ENCODE measurements around the gene UBAC1. TPM values are rescaled to one million over a fixed set of nuclear protein-coding genes. Genes with fewer than 3 reads are reported as not detected.
"Not testable (repeated sequence)": the region's sequence is repeated elsewhere in the genome, so short reads cannot be mapped to it uniquely, and the experiment has no call there.

The UBAC1 gene
- total RNA-seq, 1 experiment from 2014 or later, result 55.4 TPM

- H3K9me3 ChIP-seq, result no peaks in the 10 kb centered on the region
- POLR2A ChIA-PET, result interaction anchor here (0.5 kb wide), 1 partner anchor 61 kb away, joined by 6 read pairs; the partner anchor contains the start of gene CAMSAP1
- no TSS peak for BruUV-seq (replicated peaks)
- 0 out of 2 replicates have a peak, but pooled peaks cover 4% of the 10 kb centered on the region for H3K4me1 ChIP-seq
- peaks cover 5% of the 10 kb centered on the region for H3K4me1 Mint-ChIP-seq (ENCODE audit: low read depth, unreplicated experiment)
- H3K9me3 Mint-ChIP-seq (ENCODE audit: unreplicated experiment), result no peaks in the 10 kb centered on the region
- no peak for DNase-seq
- no peaks in the 10 kb centered on the region for H3K36me3 ChIP-seq (ENCODE audit: control insufficient read depth, insufficient read depth, low read length)
- no peaks in the 10 kb centered on the region for H3K36me3 Mint-ChIP-seq (ENCODE audit: insufficient read depth, unreplicated experiment)
- CTCF ChIA-PET, result interaction anchor here (0.6 to 2.3 kb wide), 11 partner anchors 46 to 249 kb away, joined by 3 to 23 read pairs (median 5); partner anchors contain the start of gene NACC2
- TF ChIP-seq, protein P1, sequence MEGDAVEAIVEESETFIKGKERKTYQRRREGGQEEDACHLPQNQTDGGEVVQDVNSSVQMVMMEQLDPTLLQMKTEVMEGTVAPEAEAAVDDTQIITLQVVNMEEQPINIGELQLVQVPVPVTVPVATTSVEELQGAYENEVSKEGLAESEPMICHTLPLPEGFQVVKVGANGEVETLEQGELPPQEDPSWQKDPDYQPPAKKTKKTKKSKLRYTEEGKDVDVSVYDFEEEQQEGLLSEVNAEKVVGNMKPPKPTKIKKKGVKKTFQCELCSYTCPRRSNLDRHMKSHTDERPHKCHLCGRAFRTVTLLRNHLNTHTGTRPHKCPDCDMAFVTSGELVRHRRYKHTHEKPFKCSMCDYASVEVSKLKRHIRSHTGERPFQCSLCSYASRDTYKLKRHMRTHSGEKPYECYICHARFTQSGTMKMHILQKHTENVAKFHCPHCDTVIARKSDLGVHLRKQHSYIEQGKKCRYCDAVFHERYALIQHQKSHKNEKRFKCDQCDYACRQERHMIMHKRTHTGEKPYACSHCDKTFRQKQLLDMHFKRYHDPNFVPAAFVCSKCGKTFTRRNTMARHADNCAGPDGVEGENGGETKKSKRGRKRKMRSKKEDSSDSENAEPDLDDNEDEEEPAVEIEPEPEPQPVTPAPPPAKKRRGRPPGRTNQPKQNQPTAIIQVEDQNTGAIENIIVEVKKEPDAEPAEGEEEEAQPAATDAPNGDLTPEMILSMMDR (IDR thresholded peaks at IDR 0.05; ENCODE audit: insufficient read depth in 1 of 2, low read depth in 1 of 2, low read length in 1 of 2, severe bottlenecking in 1 of 2, unreplicated experiment in 1 of 2), result no peak
- no peak overlapping the region for H3K27ac Mint-ChIP-seq (ENCODE audit: unreplicated experiment)
- no peaks in the 10 kb centered on the region for H3K27me3 ChIP-seq (replicated peaks; ENCODE audit: control insufficient read depth, insufficient read depth, low read length)
- intact Hi-C loops (cut with micrococcal nuclease; ENCODE audit: unreplicated experiment), result no loop called here
- H3K4me3 ChIP-seq (ENCODE audit: low read depth, low read length), result no peak overlapping the region
- H3K4me3 Mint-ChIP-seq (ENCODE audit: unreplicated experiment), result no peak overlapping the region
- peaks cover 5% of the 10 kb centered on the region for H3K27me3 Mint-ChIP-seq (ENCODE audit: insufficient read depth, unreplicated experiment)
Observed at GRCh38 chr9:135968083-135968476, 6.9 kb upstream of the UBAC1 start.

DNA sequence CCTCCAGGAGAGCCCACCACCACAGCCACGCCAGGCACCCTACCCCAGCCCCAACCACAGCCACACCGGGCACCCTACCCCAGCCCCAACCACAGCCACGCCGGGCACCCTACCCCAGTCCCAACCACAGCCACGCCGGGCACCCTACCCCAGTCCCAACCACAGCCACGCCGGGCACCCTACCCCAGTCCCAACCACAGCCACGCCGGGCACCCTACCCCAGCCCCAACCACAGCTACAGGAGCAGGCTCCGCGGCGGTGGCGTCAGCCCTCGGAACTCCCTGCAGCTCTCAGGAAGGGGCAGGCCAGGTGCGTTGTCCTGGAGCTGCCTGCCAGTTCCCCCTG is 5.7 kb upstream of the UBAC1 start:
- BruUV-seq (replicated peaks); POLR2A ChIA-PET; DNase-seq: not testable (repeated sequence)

GRCh38 chr9:135965124-135965756 is 4.1 kb upstream of the UBAC1 start:
- no TSS peak for BruUV-seq (replicated peaks)
- Mint-ChIP-seq H3K27me3 (ENCODE audit: insufficient read depth, unreplicated experiment) (peaks cover 6% of the 10 kb centered on the region), H3K4me3 (ENCODE audit: unreplicated experiment) (no peak overlapping the region), H3K4me1 (ENCODE audit: low read depth, unreplicated experiment) (peaks cover 23% of the 10 kb centered on the region), H3K9me3 (ENCODE audit: unreplicated experiment) (no peaks in the 10 kb centered on the region), H3K27ac (ENCODE audit: unreplicated experiment) (no peak overlapping the region), H3K36me3 (ENCODE audit: insufficient read depth, unreplicated experiment) (peaks cover 11% of the 10 kb centered on the region)
- TF ChIP-seq, protein P1 (IDR thresholded peaks at IDR 0.05; ENCODE audit: insufficient read depth in 1 of 2, low read depth in 1 of 2, low read length in 1 of 2, severe bottlenecking in 1 of 2, unreplicated experiment in 1 of 2), result no peak
- intact Hi-C loops (cut with micrococcal nuclease; ENCODE audit: unreplicated experiment), result no loop called here
- no peaks in the 10 kb centered on the region for H3K36me3 ChIP-seq (ENCODE audit: control insufficient read depth, insufficient read depth, low read length)
- CTCF ChIA-PET, result no interaction called here
- H3K27me3 ChIP-seq (replicated peaks; ENCODE audit: control insufficient read depth, insufficient read depth, low read length), result no peaks in the 10 kb centered on the region
- no peaks in the 10 kb centered on the region for H3K9me3 ChIP-seq
- H3K4me3 ChIP-seq (ENCODE audit: low read depth, low read length), result no peak overlapping the region
- 0 out of 2 replicates have a peak, but pooled peaks cover 4% of the 10 kb centered on the region for H3K4me1 ChIP-seq
- DNase-seq, result no peak
- POLR2A ChIA-PET, result no interaction called here

More for the DNA sequence above, 5.7 kb upstream of the UBAC1 start:
- H3K9me3 Mint-ChIP-seq (ENCODE audit: unreplicated experiment); H3K4me1 ChIP-seq; H3K27ac Mint-ChIP-seq (ENCODE audit: unreplicated experiment); H3K9me3 ChIP-seq; H3K36me3 Mint-ChIP-seq (ENCODE audit: insufficient read depth, unreplicated experiment); H3K27me3 ChIP-seq (replicated peaks; ENCODE audit: control insufficient read depth, insufficient read depth, low read length); H3K27me3 Mint-ChIP-seq (ENCODE audit: insufficient read depth, unreplicated experiment); H3K4me3 ChIP-seq (ENCODE audit: low read depth, low read length); H3K4me3 Mint-ChIP-seq (ENCODE audit: unreplicated experiment); H3K36me3 ChIP-seq (ENCODE audit: control insufficient read depth, insufficient read depth, low read length): not testable (repeated sequence)
- peaks cover 15% of the 10 kb centered on the region for H3K4me1 Mint-ChIP-seq (ENCODE audit: low read depth, unreplicated experiment)
- intact Hi-C loops (cut with micrococcal nuclease; ENCODE audit: unreplicated experiment), result loop anchor here (1.0 kb wide), 1 partner anchor 156 kb away; no protein-coding TSS in a partner anchor
- CTCF ChIA-PET, result interaction anchor here (1.2 to 2.3 kb wide), 5 partner anchors 48 to 156 kb away, joined by 4 to 23 read pairs (median 5); no protein-coding TSS in a partner anchor

All from Caco-2 (cell line).